Left ventricle myocardium inferior (tissue), 1 donor: Measurements from ENCODE around the gene GSG1L2. TPM values are rescaled to one million over a fixed set of nuclear protein-coding genes. Genes with fewer than 3 reads are reported as not detected.
"Not testable (repeated sequence)": the region's sequence is repeated elsewhere in the genome, so short reads cannot be mapped to it uniquely, and the experiment has no call there.

Source experiments
- DNase-seq: peaks from one replicate; pipeline ENCODE4 v3.0.0-alpha.2; 2020
- H3K27ac ChIP-seq: fragments of 200-600 bp; replicated peaks from 2 replicates; pipeline ENCODE4 v1.8.0; 2021
- H3K27me3 ChIP-seq: fragments of 200-600 bp; 2 replicates; pipeline ENCODE4 v1.8.0; 2021; ENCODE audit warnings: low read depth
- H3K36me3 ChIP-seq: fragments of 200-600 bp; 2 replicates; pipeline ENCODE4 v1.8.0; 2021
- H3K4me1 ChIP-seq: fragments of 200-600 bp; 2 replicates; pipeline ENCODE4 v1.8.0; 2021
- H3K4me3 ChIP-seq: fragments of 200-600 bp; 2 replicates; pipeline ENCODE4 v1.8.0; 2021; ENCODE audit warnings: mild to moderate bottlenecking, moderate library complexity
- H3K9me3 ChIP-seq: fragments of 200-600 bp; replicated peaks from 2 replicates; pipeline ENCODE4 v1.8.0; 2021
- CTCF ChIP-seq: fragments of 200-600 bp; IDR thresholded peaks from 2 replicates; pipeline ENCODE4 v1.8.0; 2021; ENCODE audit warnings: antibody characterized with exemption, mild to moderate bottlenecking, borderline replicate concordance
- intact Hi-C: fragments of 100-400 bp; cut with micrococcal nuclease; formaldehyde crosslinking; loops from one replicate; pipeline ENCODE4 v1.11.0; 2022
- total RNA-seq: library from RNA; stranded (reverse); fragmentation: NEBNext Ultra II Directional; extraction: Animal tissue kit (Norgen Biotek cat#: 25700); gene quantifications from one replicate; pipeline ENCODE4 v1.2.1, GENCODE V29; 2021
- donor health status: DM: no; HTN: yes; CAD: no; lungs with severe emphysema.

The GSG1L2 gene
- total RNA-seq, 1 donor from 2014 or later, result not detected

GRCh38 chr17:9790889-9791876 lies 30.7 kb downstream of the GSG1L2 start, which contains the start of gene DHRS7C:
Gene DHRS7C, minus strand, starts transcription at chr17:9791592. Its CDS starts 308 bp downstream, at chr17:9791284.
- no peak for TF ChIP-seq CTCF
- H3K4me1 ChIP-seq, result peaks cover 24% of the 10 kb centered on the region
- intact Hi-C loops, result no loop called here
- peak within 1 kb of the TSS; percentile 88 for H3K27ac ChIP-seq
- no peaks in the 10 kb centered on the region for H3K9me3 ChIP-seq
- peak within 1 kb of the TSS; percentile 62 for H3K4me3 ChIP-seq
- H3K36me3 ChIP-seq, result no peaks in the 10 kb centered on the region
- no peaks in the 10 kb centered on the region for H3K27me3 ChIP-seq
- peak; percentile 45 for DNase-seq

GRCh38 chr17:9790316-9790715 lies 31.6 kb downstream of the GSG1L2 start:
- DNase-seq, result no peak
- intact Hi-C loops, result no loop called here
- peaks cover 24% of the 10 kb centered on the region for H3K4me1 ChIP-seq
- H3K27me3 ChIP-seq, result no peaks in the 10 kb centered on the region
- no peaks in the 10 kb centered on the region for H3K36me3 ChIP-seq
- H3K27ac ChIP-seq, result peak overlapping the region; percentile 88
- H3K4me3 ChIP-seq, result peak overlapping the region; percentile 62
- H3K9me3 ChIP-seq, result no peaks in the 10 kb centered on the region
- TF ChIP-seq CTCF, result no peak

- no peak for DNase-seq
- Histone ChIP-seq H3K9me3 (no peaks in the 10 kb centered on the region), H3K36me3 (no peaks in the 10 kb centered on the region), H3K27me3 (no peaks in the 10 kb centered on the region), H3K27ac (no peak overlapping the region), H3K4me3 (peak overlapping the region; percentile 62), H3K4me1 (peaks cover 24% of the 10 kb centered on the region)
- no peak for TF ChIP-seq CTCF
- intact Hi-C loops, result no loop called here
Measured at GRCh38 chr17:9788601-9789000, 33.3 kb downstream of the GSG1L2 start.

- H3K4me1 ChIP-seq, result peaks cover under 1% of the 10 kb centered on the region
- H3K9me3 ChIP-seq, result no peaks in the 10 kb centered on the region
- TF ChIP-seq CTCF, result no peak
- intact Hi-C loops, result no loop called here
- H3K36me3 ChIP-seq, result no peaks in the 10 kb centered on the region
- no peak for DNase-seq
- no peak overlapping the region for H3K4me3 ChIP-seq
- H3K27ac ChIP-seq, result no peak overlapping the region
- H3K27me3 ChIP-seq, result peaks cover 7% of the 10 kb centered on the region
Measured at GRCh38 chr17:9784544-9784943, 37.3 kb downstream of the GSG1L2 start.

- H3K36me3 ChIP-seq, intact Hi-C loops, H3K4me1 ChIP-seq, DNase-seq, H3K9me3 ChIP-seq, H3K27me3 ChIP-seq, H3K27ac ChIP-seq, H3K4me3 ChIP-seq: not testable (repeated sequence)
Measured at GRCh38 chr17:9783465-9783864, 38.4 kb downstream of the GSG1L2 start.

- intact Hi-C loops, result no loop called here
- no peak for TF ChIP-seq CTCF
- H3K27me3 ChIP-seq, result peaks cover 7% of the 10 kb centered on the region
- H3K4me3 ChIP-seq, result no peak overlapping the region
- no peak overlapping the region for H3K27ac ChIP-seq
- H3K9me3 ChIP-seq, result no peaks in the 10 kb centered on the region
- H3K4me1 ChIP-seq, result no peaks in the 10 kb centered on the region
- no peak for DNase-seq
- no peaks in the 10 kb centered on the region for H3K36me3 ChIP-seq
Measured at GRCh38 chr17:9783050-9783449, 38.8 kb downstream of the GSG1L2 start.
